Right lobe of liver (tissue), 4 donors: ENCODE measurements around the gene SYT1.

ENCODE experiments used
- CTCF ChIP-seq, 4 donors: fragments of 200-600 bp in 3 of 4; fragments of 450-650 bp in 1 of 4; IDR thresholded peaks; one replicate each; pipeline versions ENCODE4 v1.5.1 to v1.8.0; 2016 to 2022; ENCODE audit warnings: antibody characterized with exemption in 4 of 4, mild to moderate bottlenecking in 2 of 4
- POLR2A ChIP-seq: fragments of 450-650 bp; IDR thresholded peaks from one replicate; pipeline ENCODE4 v1.6.1; 2017; ENCODE audit warnings: antibody characterized with exemption, mild to moderate bottlenecking
- donor health status: DM: no; HTN: no; CAD: no.
- donor health status: DM: no; HTN: no; CAD: no.
- donor health status: DM: no; HTN: yes; CAD: no.

- TF ChIP-seq CTCF (IDR thresholded peaks at IDR 0.05) (no peak), POLR2A (no peak)
Measured at GRCh38 chr12:79162147-79162772, 297.7 kb downstream of the SYT1 start.
